HFFc6 (cell line): ENCODE results near the gene LAMA5. TPM values are rescaled to one million over a fixed set of nuclear protein-coding genes. Genes with fewer than 3 reads are reported as not detected.

ENCODE experiments used
- DNase-seq: peaks from one replicate; pipeline ENCODE4 v3.0.0-alpha.2; 2018
- H3K27ac Mint-ChIP-seq: 2 replicates; pipeline ENCODE4 v1.8.0; 2020; ENCODE audit warnings: mild to moderate bottlenecking, mixed read lengths
- H3K27me3 Mint-ChIP-seq: 2 replicates; pipeline ENCODE4 v1.8.0; 2021; ENCODE audit warnings: mild to moderate bottlenecking, moderate library complexity, mixed read lengths; ENCODE audit not compliant: insufficient read depth
- H3K36me3 Mint-ChIP-seq: 2 replicates; pipeline ENCODE4 v1.8.0; 2021; ENCODE audit warnings: low read depth, mixed read lengths
- H3K4me1 Mint-ChIP-seq: 2 replicates; pipeline ENCODE4 v1.8.0; 2020; ENCODE audit warnings: low read depth, mixed read lengths
- H3K4me3 Mint-ChIP-seq: 2 replicates; pipeline ENCODE4 v1.8.0; 2020; ENCODE audit warnings: mild to moderate bottlenecking, moderate library complexity, mixed read lengths
- H3K9me3 Mint-ChIP-seq: 2 replicates; pipeline ENCODE4 v1.8.0; 2020; ENCODE audit warnings: mild to moderate bottlenecking, mixed read lengths
- CTCF ChIP-seq: fragments of 200-600 bp; sonication (generic); IDR thresholded peaks from 2 replicates; pipeline ENCODE4 v1.5.0; 2021; ENCODE audit warnings: antibody characterized with exemption, mild to moderate bottlenecking
- total RNA-seq, 6 experiments: library from RNA; stranded (reverse); fragmentation: NEBNext Ultra II Directional; extraction: Animal tissue kit (Norgen Biotek cat#: 25700); gene quantifications; 2 replicates in 1 of 6; 3 replicates in 5 of 6; pipeline ENCODE4 v1.2.3, GENCODE V29; 2021

LAMA5 gene
- total RNA-seq, 6 experiments from 2014 or later, result 1.2 to 2.4 (median 1.5) TPM

GRCh38 chr20:62354031-62354808 lies 12.9 kb downstream of the LAMA5 start:
- no peak for DNase-seq
- Mint-ChIP-seq H3K4me3 (no peak overlapping the region), H3K27me3 (no peaks in the 10 kb centered on the region), H3K4me1 (peaks cover 6% of the 10 kb centered on the region; the same call in 1 of the 2 replicates), H3K9me3 (no peaks in the 10 kb centered on the region), H3K36me3 (no peaks in the 10 kb centered on the region), H3K27ac (no peak overlapping the region)
- TF ChIP-seq CTCF, result no peak

GRCh38 chr20:62353289-62354030 lies 13.7 kb downstream of the LAMA5 start:
- no peak for DNase-seq
- no peak for TF ChIP-seq CTCF
- Mint-ChIP-seq H3K4me1 (peaks cover 6% of the 10 kb centered on the region; the same call in 1 of the 2 replicates), H3K27me3 (no peaks in the 10 kb centered on the region), H3K27ac (no peak overlapping the region), H3K36me3 (peaks cover 4% of the 10 kb centered on the region), H3K4me3 (no peak overlapping the region), H3K9me3 (peaks cover 5% of the 10 kb centered on the region)

- H3K36me3 Mint-ChIP-seq, result peaks cover 10% of the 10 kb centered on the region
- H3K4me1 Mint-ChIP-seq, result peaks cover 6% of the 10 kb centered on the region; the same call in 1 of the 2 replicates
- peaks cover 4% of the 10 kb centered on the region; the same call in 1 of the 2 replicates for H3K27me3 Mint-ChIP-seq
- peaks cover 11% of the 10 kb centered on the region for H3K9me3 Mint-ChIP-seq
- no peak for DNase-seq
- H3K27ac Mint-ChIP-seq, result no peak overlapping the region
- no peak for TF ChIP-seq CTCF
- no peak overlapping the region for H3K4me3 Mint-ChIP-seq
These were observed 14.5 kb downstream of the LAMA5 start for GRCh38 chr20:62352402-62353288.

GRCh38 chr20:62351469-62352401 lies 15.4 kb downstream of the LAMA5 start:
- Mint-ChIP-seq H3K27me3 (peaks cover 4% of the 10 kb centered on the region; the same call in 1 of the 2 replicates), H3K4me3 (no peak overlapping the region), H3K27ac (no peak overlapping the region), H3K9me3 (peaks cover 11% of the 10 kb centered on the region), H3K4me1 (peaks cover 6% of the 10 kb centered on the region; the same call in 1 of the 2 replicates), H3K36me3 (peaks cover 10% of the 10 kb centered on the region)
- DNase-seq, result no peak
- no peak for TF ChIP-seq CTCF
